H1 (cell line): ENCODE data around the gene APBB3. TPM values are rescaled to one million over a fixed set of nuclear protein-coding genes. Genes with fewer than 3 reads are reported as not detected.

Experiments
- CTCF ChIA-PET: fragments of 300-600 bp; sonication (Branson Sonifier 250); formaldehyde crosslinking; loops from one replicate; lab custom pipeline; 2021; ENCODE audit not compliant: partially characterized antibody; lab: Charles Lee
- POLR2A ChIA-PET: fragments of 300-600 bp; sonication (Branson Sonifier 250); formaldehyde crosslinking; loops from one replicate; lab custom pipeline; 2021; ENCODE audit warnings: inconsistent platforms; ENCODE audit not compliant: partially characterized antibody; lab: Charles Lee
- DNase-seq, 2 experiments: peaks; one replicate each; pipeline versions ENCODE4 v3.0.0 to v3.0.0-alpha.2; 2010 to 2022; ENCODE audit warnings: low spot score in 2 of 2, low read depth in 1 of 2, mixed read lengths in 1 of 2
- FAIRE-seq: peaks from 2 replicates; lab custom pipeline; 2011; peaks lifted over from hg19 to GRCh38; lab: Jason Lieb, UNC
- H2AFZ ChIP-seq: 2 replicates; pipeline ENCODE4 v1.8.1; 2012; ENCODE audit warnings: low read length, inconsistent platforms
- H2AK5ac ChIP-seq: 2 replicates; pipeline ENCODE4 v1.6.1; 2013; ENCODE audit warnings: low read depth, low read length
- H2BK120ac ChIP-seq: replicated peaks from 2 replicates; pipeline ENCODE3; 2013; ENCODE audit warnings: low read depth, low read length, inconsistent platforms
- H2BK12ac ChIP-seq: 2 replicates; pipeline ENCODE4 v1.6.1; 2013; ENCODE audit warnings: low read depth, low read length
- H2BK15ac ChIP-seq: 2 replicates; pipeline ENCODE4 v1.6.1; 2013; ENCODE audit warnings: low read length
- H2BK20ac ChIP-seq: 2 replicates; pipeline ENCODE4 v1.6.1; 2013; ENCODE audit warnings: low read length
- H2BK5ac ChIP-seq: 2 replicates; pipeline ENCODE4 v1.6.1; 2013; ENCODE audit warnings: low read depth, low read length
- H3K14ac ChIP-seq: 2 replicates; pipeline ENCODE4 v1.6.1; 2013; ENCODE audit warnings: inconsistent platforms; ENCODE audit not compliant: insufficient read length
- H3K18ac ChIP-seq: 2 replicates; pipeline ENCODE4 v1.6.1; 2013; ENCODE audit warnings: low read length; ENCODE audit errors: extremely low read depth
- H3K23ac ChIP-seq: 2 replicates; pipeline ENCODE4 v1.6.1; 2013; ENCODE audit warnings: inconsistent platforms; ENCODE audit not compliant: insufficient read length
- H3K23me2 ChIP-seq: 2 replicates; pipeline ENCODE4 v1.6.1; 2013; ENCODE audit warnings: low read depth, low read length
- H3K27ac ChIP-seq: 2 replicates; pipeline ENCODE4 v1.6.1; 2011; ENCODE audit warnings: low read depth, low read length, inconsistent platforms
- H3K27me3 ChIP-seq, 4 experiments: replicated peaks in 1 of 4; 1 replicate in 1 of 4; 2 replicates in 3 of 4; pipeline versions ENCODE4 v1.6.1 to v1.8.1; 2011 to 2013; ENCODE audit warnings: low read length in 3 of 4, mild to moderate bottlenecking in 3 of 4, inconsistent platforms in 2 of 4, mixed read lengths in 2 of 4, moderate library complexity in 1 of 4; ENCODE audit not compliant: control insufficient read depth in 3 of 4, insufficient read depth in 3 of 4; ENCODE audit errors: extremely low read depth in 1 of 4
- H3K36me3 ChIP-seq, 4 experiments: 2 replicates each; pipeline versions ENCODE4 v1.6.1 to v1.8.1; 2011 to 2013; ENCODE audit warnings: mild to moderate bottlenecking in 4 of 4, low read length in 3 of 4, moderate library complexity in 2 of 4, control low read depth in 1 of 4, inconsistent platforms in 1 of 4; ENCODE audit not compliant: insufficient read depth in 4 of 4, control insufficient read depth in 2 of 4
- H3K4ac ChIP-seq: replicated peaks from 2 replicates; pipeline ENCODE3; 2013; ENCODE audit warnings: low read length, low read depth, mixed read lengths, inconsistent platforms; ENCODE audit not compliant: insufficient read length
- H3K4me1 ChIP-seq, 4 experiments: replicated peaks in 1 of 4; 1 replicate in 1 of 4; 2 replicates in 3 of 4; pipeline versions ENCODE4 v1.6.1 to v1.8.1; 2011 to 2013; ENCODE audit warnings: low read length in 3 of 4, inconsistent platforms in 2 of 4, mixed read lengths in 1 of 4; ENCODE audit not compliant: insufficient read depth in 4 of 4, control insufficient read depth in 3 of 4
- H3K4me2 ChIP-seq, 2 experiments: 2 replicates each; pipeline versions ENCODE4 v1.6.1 to v1.8.1; 2011 to 2013; ENCODE audit warnings: low read depth in 2 of 2, low read length in 2 of 2, control low read depth in 1 of 2, inconsistent platforms in 1 of 2, mild to moderate bottlenecking in 1 of 2; ENCODE audit not compliant: insufficient read depth in 1 of 2
- H3K4me3 ChIP-seq, 4 experiments: fragments of 200-600, 300-600 bp in 1 of 4; sonication (generic), shearing (Covaris generic), sonication (Bioruptor Twin) in 1 of 4; 2 replicates each; pipeline versions ENCODE4 v1.5.1 to v1.8.1; 2011 to 2016; ENCODE audit warnings: low read length in 4 of 4, low read depth in 3 of 4, control low read depth in 2 of 4, inconsistent platforms in 2 of 4, mild to moderate bottlenecking in 2 of 4, mixed read lengths in 1 of 4, moderate library complexity in 1 of 4; ENCODE audit not compliant: insufficient read depth in 2 of 4; ENCODE audit errors: extremely low read depth in 1 of 4
- H3K56ac ChIP-seq: replicated peaks from 2 replicates; pipeline ENCODE3; 2013; ENCODE audit warnings: low read depth, mild to moderate bottlenecking, mixed read lengths, low read length, inconsistent platforms; ENCODE audit not compliant: insufficient read length
- H3K79me1 ChIP-seq: 2 replicates; pipeline ENCODE4 v1.6.1; 2013; ENCODE audit warnings: low read depth, low read length, control low read depth
- H3K79me2 ChIP-seq, 2 experiments: 2 replicates each; pipeline versions ENCODE4 v1.6.1 to v1.8.1; 2012 to 2013; ENCODE audit warnings: low read length in 2 of 2, mild to moderate bottlenecking in 2 of 2, inconsistent platforms in 1 of 2; ENCODE audit not compliant: insufficient read depth in 2 of 2, control insufficient read depth in 1 of 2
- H3K9ac ChIP-seq, 4 experiments: replicated peaks in 1 of 4; 1 replicate in 1 of 4; 2 replicates in 3 of 4; pipeline versions ENCODE4 v1.6.1 to v1.8.1; 2011 to 2013; ENCODE audit warnings: low read depth in 3 of 4, low read length in 3 of 4, control low read depth in 2 of 4, mild to moderate bottlenecking in 2 of 4, moderate library complexity in 2 of 4, inconsistent platforms in 1 of 4; ENCODE audit errors: extremely low read depth in 1 of 4
- H3K9me3 ChIP-seq, 2 experiments: 2 replicates each; pipeline versions ENCODE4 v1.6.1 to v1.8.1; 2012 to 2013; ENCODE audit warnings: mild to moderate bottlenecking in 2 of 2, moderate library complexity in 2 of 2, control low read depth in 1 of 2, inconsistent platforms in 1 of 2, low read depth in 1 of 2, low read length in 1 of 2, mixed read lengths in 1 of 2; ENCODE audit not compliant: insufficient read depth in 2 of 2
- H4K20me1 ChIP-seq, 2 experiments: replicated peaks in 1 of 2; 2 replicates each; pipeline versions ENCODE3 to v1.8.1; 2011 to 2013; ENCODE audit warnings: inconsistent platforms in 2 of 2, low read length in 2 of 2, mild to moderate bottlenecking in 1 of 2; ENCODE audit not compliant: insufficient read depth in 2 of 2, control insufficient read depth in 1 of 2
- H4K5ac ChIP-seq: 2 replicates; pipeline ENCODE4 v1.6.1; 2013; ENCODE audit warnings: low read length, low read depth, mixed read lengths, inconsistent platforms; ENCODE audit not compliant: insufficient read length
- H4K8ac ChIP-seq: 2 replicates; pipeline ENCODE4 v1.8.0; 2013; ENCODE audit warnings: mild to moderate bottlenecking, moderate library complexity, low read length, inconsistent platforms; ENCODE audit not compliant: insufficient read depth; ENCODE audit errors: extremely low read depth
- H4K91ac ChIP-seq: replicated peaks from 2 replicates; pipeline ENCODE3; 2013; ENCODE audit warnings: low read length, mixed read lengths, inconsistent platforms; ENCODE audit not compliant: insufficient read length
- CTBP2 ChIP-seq: IDR thresholded peaks from 2 replicates; pipeline ENCODE4 v1.7.0; 2011; ENCODE audit warnings: borderline replicate concordance, mild to moderate bottlenecking, moderate library complexity, mixed read lengths, low read length; ENCODE audit not compliant: insufficient read depth, insufficient read length
- EGR1 ChIP-seq: IDR thresholded peaks from 2 replicates; pipeline ENCODE4 v1.6.1; 2011; ENCODE audit warnings: low read depth, low read length, borderline replicate concordance
- GABPA ChIP-seq: IDR thresholded peaks from 2 replicates; pipeline ENCODE4 v1.6.1; 2011; ENCODE audit warnings: mild to moderate bottlenecking, low read length, moderate library complexity, borderline replicate concordance; ENCODE audit not compliant: insufficient read depth
- PHF8 ChIP-seq: fragments of 200-600 bp; sonication (generic); conservative IDR thresholded peaks from 2 replicates; pipeline ENCODE4 v1.7.1; 2012; ENCODE audit warnings: low read depth, mild to moderate bottlenecking, inconsistent platforms, low read length, moderate library complexity
- POLR2AphosphoS5 ChIP-seq: IDR thresholded peaks from 2 replicates; pipeline ENCODE4 v1.6.1; 2011; ENCODE audit warnings: low read depth, low read length
- SP4 ChIP-seq: IDR thresholded peaks from 2 replicates; pipeline ENCODE4 v1.6.1; 2012; ENCODE audit warnings: low read length, inconsistent platforms
- SRF ChIP-seq: IDR thresholded peaks from 2 replicates; pipeline ENCODE4 v1.6.1; 2011; ENCODE audit warnings: mild to moderate bottlenecking, low read depth, low read length, moderate library complexity
- SUZ12 ChIP-seq: fragments of 200-600 bp; sonication (generic); IDR thresholded peaks from 2 replicates; pipeline ENCODE4 v1.6.1; 2012; ENCODE audit warnings: mild to moderate bottlenecking, inconsistent platforms, low read length, moderate library complexity, mixed read lengths
- WGBS, 2 experiments: shearing (Covaris generic) in 1 of 2; methylation state at CpG; one replicate each; pipeline versions ENCODE4 v1.1.6 to v1.1.7; 2013 to 2015; ENCODE audit warnings: low lambda C conversion rate in 2 of 2, mixed read lengths in 2 of 2, inconsistent platforms in 1 of 2, low coverage in 1 of 2, missing lambda C conversion rate in 1 of 2; ENCODE audit not compliant: insufficient replicate concordance in 2 of 2, insufficient coverage in 1 of 2, insufficient read length in 1 of 2; ENCODE audit errors: extremely low coverage in 1 of 2, missing lambda C conversion rate in 1 of 2; 5-methylcytosine and 5-hydroxymethylcytosine counted together
- polyA plus RNA-seq, 7 experiments: library from polyadenylated mRNA; depleted of rRNA in 3 of 7; stranded (reverse) in 5 of 7; unstranded in 2 of 7; fragments of >200 nt in 5 of 7; fragments of 200-250 nt in 2 of 7; gene quantifications; 1 replicate in 5 of 7; 2 replicates in 1 of 7; 4 replicates in 1 of 7; pipeline versions ENCODE4 v1.2.1 to v1.2.3, GENCODE V29; 2011 to 2013; ENCODE audit warnings: missing spikeins in 2 of 7, mixed read lengths in 2 of 7
- total RNA-seq: library from RNA; stranded (reverse); fragmentation: NEBNext Ultra II Directional; extraction: Animal tissue kit (Norgen Biotek cat#: 25700); gene quantifications from 2 replicates; pipeline ENCODE4 v1.2.1, GENCODE V29; 2021
- TF ChIP-seq, protein P1 (sequence below): IDR thresholded peaks from 2 replicates; pipeline ENCODE4 v1.6.1; 2012; ENCODE audit warnings: inconsistent platforms
- TF ChIP-seq, protein P2 (sequence below): IDR thresholded peaks from 2 replicates; pipeline ENCODE4 v1.6.1; 2012; ENCODE audit warnings: inconsistent platforms

Gene APBB3
- total and polyA plus RNA-seq, 2 of the 8 experiments (the other 6 are each of a cell fraction or from before 2014, with no cell fraction given), result 16.0 to 21.9 TPM

DNA sequence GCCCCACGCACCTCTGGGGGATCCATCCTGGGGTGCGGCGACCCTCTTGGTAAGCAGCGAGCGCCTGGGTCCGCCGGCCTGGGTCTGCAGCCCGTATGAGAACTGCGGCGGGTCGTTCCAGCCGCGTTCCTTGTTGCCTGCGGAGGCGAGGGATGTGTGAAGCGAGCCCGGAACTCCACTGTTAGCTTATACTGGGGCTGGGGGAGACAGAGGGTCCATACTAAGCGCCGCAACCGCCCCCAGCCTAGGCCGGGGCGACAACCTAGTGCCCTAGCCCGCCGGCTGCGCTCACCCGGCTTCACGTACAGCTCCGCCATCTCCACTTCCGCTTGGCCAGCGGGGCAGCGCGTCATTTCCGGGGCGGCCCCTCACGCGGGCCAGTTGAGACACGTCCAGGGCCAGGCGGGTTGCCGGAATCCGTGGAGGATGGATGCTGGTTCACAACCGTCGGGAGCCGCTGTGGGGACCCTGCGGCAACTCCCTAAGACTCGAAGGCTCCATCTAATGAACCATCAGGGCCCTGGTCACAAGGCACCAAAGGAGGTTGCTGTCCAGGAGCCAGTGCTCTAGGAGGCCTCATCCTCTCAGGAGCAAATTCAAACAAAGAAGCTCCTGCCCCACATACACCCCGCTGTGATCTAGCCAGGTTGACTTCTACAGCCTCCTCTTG lies 7.1 kb downstream of the APBB3 start, which contains the start of gene SRA1:
Gene SRA1 (minus strand): TSS at position 338 of the 670 bp plus-strand sequence. CDS start 21 bp downstream, at position 317.
- peak within 1 kb of the TSS; percentile 85 for H3K27ac ChIP-seq
- peak within 1 kb of the TSS; percentile 89 for H4K5ac ChIP-seq
- peak within 1 kb of the TSS; percentile 85 for H3K56ac ChIP-seq
- H4K91ac ChIP-seq, result peak within 1 kb of the TSS; percentile 90
- H3K27me3 ChIP-seq, result no peaks in the 10 kb centered on the region
- H3K18ac ChIP-seq, result peak within 1 kb of the TSS; percentile 98
- ChIA-PET POLR2A (interaction anchor here (0.6 to 10.8 kb wide), 15 partner anchors 10 to 403 kb away, joined by 3 to 191 read pairs (median 5); partner anchors contain the start of genes ANKHD1, DND1, EIF4EBP3 and HARS1), CTCF (interaction anchor here (1.9 to 3.4 kb wide), 2 partner anchors 9 to 78 kb away, joined by 12 to 19 read pairs; partner anchors contain the start of gene EIF4EBP3)
- peak within 1 kb of the TSS; percentile 66 to 82 for H3K4me2 ChIP-seq
- H4K20me1 ChIP-seq, result peaks cover 0 to 5% of the 10 kb centered on the region in 2 experiments
- H3K4me3 ChIP-seq, result peak within 1 kb of the TSS; percentile 61 to 93 (median 64)
- H2AK5ac ChIP-seq, result peak within 1 kb of the TSS; percentile 98
- peaks cover 0 to 2% (median 0%) of the 10 kb centered on the region in 4 experiments; a peak in 2 of 8 replicates for H3K36me3 ChIP-seq
- H3K4ac ChIP-seq, result peak within 1 kb of the TSS; percentile 89
- peak within 1 kb of the TSS; percentile 65 for H2BK120ac ChIP-seq
- no peak within 1 kb of the TSS for H3K23ac ChIP-seq
- H3K9me3 ChIP-seq, result no peaks in the 10 kb centered on the region
- peaks cover 5% of the 10 kb centered on the region for H3K79me1 ChIP-seq
- peak within 1 kb of the TSS; percentile 98 for H4K8ac ChIP-seq
- H3K4me1 ChIP-seq, result peaks cover 0 to 6% (median 5%) of the 10 kb centered on the region in 4 experiments; a peak in 4 of 7 replicates
- peaks cover 7% of the 10 kb centered on the region; the same call in 1 of the 2 replicates for H3K23me2 ChIP-seq
- no peak within 1 kb of the TSS for H3K14ac ChIP-seq
- peak within 1 kb of the TSS; percentile 91 for H2BK5ac ChIP-seq
- no peak within 1 kb of the TSS for H2AFZ ChIP-seq
- H3K79me2 ChIP-seq, result peaks cover 9 to 39% of the 10 kb centered on the region in 2 experiments; a peak in 3 of 4 replicates
- H2BK15ac ChIP-seq, result peak within 1 kb of the TSS; percentile 99
- H2BK12ac ChIP-seq, result peak within 1 kb of the TSS; percentile 94
- FAIRE-seq (no peak), DNase-seq (peak; percentile 61 to 95)
- H2BK20ac ChIP-seq, result peak within 1 kb of the TSS; percentile 86; the same call in 1 of the 2 replicates
- WGBS, 2 experiments, result 3% methylated on average over 46 of the region's 46 CpGs; no CpG with 5 or more reads in 1 of the 2 experiments
- H3K9ac ChIP-seq, result peak within 1 kb of the TSS; percentile 69 to 91 (median 78)
- TF ChIP-seq PHF8 (peak; percentile 96), EGR1 (no peak; the same call in 1 of the 2 replicates), GABPA (peak; percentile 94), SRF (no peak), CTBP2 (peak; percentile 65), SP4 (peak; percentile 61; the same call in 1 of the 2 replicates), SUZ12 (no peak), POLR2AphosphoS5 (peak; percentile 96)
- TF ChIP-seq, protein P1, sequence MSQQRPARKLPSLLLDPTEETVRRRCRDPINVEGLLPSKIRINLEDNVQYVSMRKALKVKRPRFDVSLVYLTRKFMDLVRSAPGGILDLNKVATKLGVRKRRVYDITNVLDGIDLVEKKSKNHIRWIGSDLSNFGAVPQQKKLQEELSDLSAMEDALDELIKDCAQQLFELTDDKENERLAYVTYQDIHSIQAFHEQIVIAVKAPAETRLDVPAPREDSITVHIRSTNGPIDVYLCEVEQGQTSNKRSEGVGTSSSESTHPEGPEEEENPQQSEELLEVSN, result peak; percentile 16
- TF ChIP-seq, protein P2, sequence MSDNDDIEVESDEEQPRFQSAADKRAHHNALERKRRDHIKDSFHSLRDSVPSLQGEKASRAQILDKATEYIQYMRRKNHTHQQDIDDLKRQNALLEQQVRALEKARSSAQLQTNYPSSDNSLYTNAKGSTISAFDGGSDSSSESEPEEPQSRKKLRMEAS, result peak; percentile 81; the same call in 1 of the 2 replicates
